Endodermal cell (in vitro differentiated cells): Measurements from ENCODE around the gene PDGFRB. TPM values are rescaled to one million over a fixed set of nuclear protein-coding genes. Genes with fewer than 3 reads are reported as not detected.

ENCODE experiments used
- DNase-seq: peaks from one replicate; pipeline ENCODE4 v3.0.0-alpha.2; 2017
- H3K27ac ChIP-seq: 2 replicates; pipeline ENCODE4 v1.5.1; 2013; ENCODE audit warnings: mild to moderate bottlenecking, low read depth, low read length, moderate library complexity
- H3K27me3 ChIP-seq: 2 replicates; pipeline ENCODE4 v1.6.1; 2013; ENCODE audit warnings: mild to moderate bottlenecking, low read length, moderate library complexity; ENCODE audit not compliant: insufficient read depth, control insufficient read depth, poor library complexity, severe bottlenecking
- H3K36me3 ChIP-seq: 2 replicates; pipeline ENCODE4 v1.7.0; 2013; ENCODE audit warnings: mild to moderate bottlenecking, low read length, moderate library complexity; ENCODE audit not compliant: control insufficient read depth, insufficient read depth
- H3K4me1 ChIP-seq: one replicate; pipeline ENCODE4 v1.7.0; 2013; ENCODE audit warnings: low read length; ENCODE audit not compliant: control insufficient read depth, insufficient read depth
- H3K4me3 ChIP-seq: 2 replicates; pipeline ENCODE4 v1.5.1; 2013; ENCODE audit warnings: mild to moderate bottlenecking, low read length, moderate library complexity
- H3K9ac ChIP-seq: 2 replicates; pipeline ENCODE4 v1.6.1; 2013; ENCODE audit warnings: mild to moderate bottlenecking, low read length, moderate library complexity; ENCODE audit not compliant: poor library complexity, severe bottlenecking; ENCODE audit errors: extremely low read depth
- H3K9me3 ChIP-seq: 2 replicates; pipeline ENCODE4 v1.6.1; 2013; ENCODE audit warnings: mild to moderate bottlenecking, low read length, moderate library complexity; ENCODE audit not compliant: control insufficient read depth
- H3K27ac Mint-ChIP-seq: 2 replicates; pipeline ENCODE4 v1.8.0; 2020; ENCODE audit warnings: mixed read lengths
- H3K27me3 Mint-ChIP-seq: 2 replicates; pipeline ENCODE4 v1.8.0; 2021; ENCODE audit warnings: mild to moderate bottlenecking, mixed read lengths; ENCODE audit not compliant: insufficient read depth
- H3K36me3 Mint-ChIP-seq: 2 replicates; pipeline ENCODE4 v1.8.0; 2020; ENCODE audit warnings: low read depth, mixed read lengths
- H3K4me1 Mint-ChIP-seq: 2 replicates; pipeline ENCODE4 v1.8.0; 2020; ENCODE audit warnings: mixed read lengths
- H3K4me3 Mint-ChIP-seq: 2 replicates; pipeline ENCODE4 v1.8.0; 2020; ENCODE audit warnings: mild to moderate bottlenecking, moderate library complexity, mixed read lengths
- H3K9me3 Mint-ChIP-seq: 2 replicates; pipeline ENCODE4 v1.8.0; 2020; ENCODE audit warnings: mild to moderate bottlenecking, mixed read lengths
- WGBS, 2 experiments: methylation state at CpG; one replicate each; pipeline versions ENCODE4 v1.1.5 to v1.1.7; 2013; ENCODE audit warnings: missing lambda C conversion rate in 2 of 2, mixed read lengths in 1 of 2; ENCODE audit not compliant: insufficient coverage in 1 of 2, insufficient read length in 1 of 2; 5-methylcytosine and 5-hydroxymethylcytosine counted together
- total RNA-seq, 2 donors: library from RNA; stranded (reverse); fragmentation: NEBNext Ultra II Directional in 1 of 2; extraction: Animal tissue kit (Norgen Biotek cat#: 25700) in 1 of 2; gene quantifications; 2 replicates in 1 of 2; 3 replicates in 1 of 2; pipeline ENCODE4 v1.2.1, GENCODE V29; 2021
- TF ChIP-seq, protein P1 (sequence below): fragments of 200-600 bp; sonication (generic); conservative IDR thresholded peaks from 2 replicates; pipeline ENCODE4 v1.5.0; 2021; ENCODE audit warnings: antibody characterized with exemption, mild to moderate bottlenecking

The PDGFRB gene
- total RNA-seq, 2 donors from 2014 or later, result 4.1 to 6.5 TPM

DNA sequence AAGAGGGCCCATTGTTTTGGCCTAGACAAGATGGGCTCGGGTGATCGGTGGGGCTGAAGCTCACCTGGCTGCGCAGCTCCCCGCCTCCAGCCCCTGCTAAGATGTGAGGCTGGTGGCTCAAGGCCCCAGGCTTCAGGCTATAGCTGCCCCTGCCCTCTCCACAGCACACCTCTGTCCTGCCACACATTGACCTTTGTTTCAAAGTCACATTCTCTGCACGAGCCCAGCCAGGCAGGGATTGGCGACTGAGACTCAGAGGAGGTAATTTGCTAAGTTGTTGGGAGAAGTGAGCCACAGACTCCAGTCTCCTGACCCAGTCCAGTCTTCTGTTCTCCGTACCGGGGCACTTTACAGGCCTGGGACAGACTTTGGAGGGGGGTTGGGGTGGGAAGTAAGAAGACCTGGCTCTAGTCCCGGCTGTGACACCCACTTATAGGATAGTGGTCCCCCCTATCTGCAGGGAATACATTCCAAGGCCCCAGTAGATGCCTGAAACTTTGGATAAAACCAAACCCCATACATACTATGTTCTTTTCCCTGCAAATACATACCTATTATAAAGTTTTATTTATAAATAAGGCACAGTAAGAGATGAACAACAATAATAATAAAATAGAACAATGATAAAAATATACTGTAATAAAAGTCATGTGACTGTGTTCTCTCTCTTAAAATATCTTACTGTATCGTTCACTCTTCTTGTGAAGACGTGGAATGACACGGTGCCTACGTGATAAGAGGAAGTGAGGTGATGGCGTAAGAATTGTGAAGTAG is 13.3 kb downstream of the PDGFRB start:
- Mint-ChIP-seq H3K27ac (no peak overlapping the region), H3K4me3 (no peak overlapping the region), H3K9me3 (no peaks in the 10 kb centered on the region), H3K4me1 (peaks cover 57% of the 10 kb centered on the region), H3K36me3 (no peaks in the 10 kb centered on the region), H3K27me3 (no peaks in the 10 kb centered on the region)
- TF ChIP-seq, protein P1, sequence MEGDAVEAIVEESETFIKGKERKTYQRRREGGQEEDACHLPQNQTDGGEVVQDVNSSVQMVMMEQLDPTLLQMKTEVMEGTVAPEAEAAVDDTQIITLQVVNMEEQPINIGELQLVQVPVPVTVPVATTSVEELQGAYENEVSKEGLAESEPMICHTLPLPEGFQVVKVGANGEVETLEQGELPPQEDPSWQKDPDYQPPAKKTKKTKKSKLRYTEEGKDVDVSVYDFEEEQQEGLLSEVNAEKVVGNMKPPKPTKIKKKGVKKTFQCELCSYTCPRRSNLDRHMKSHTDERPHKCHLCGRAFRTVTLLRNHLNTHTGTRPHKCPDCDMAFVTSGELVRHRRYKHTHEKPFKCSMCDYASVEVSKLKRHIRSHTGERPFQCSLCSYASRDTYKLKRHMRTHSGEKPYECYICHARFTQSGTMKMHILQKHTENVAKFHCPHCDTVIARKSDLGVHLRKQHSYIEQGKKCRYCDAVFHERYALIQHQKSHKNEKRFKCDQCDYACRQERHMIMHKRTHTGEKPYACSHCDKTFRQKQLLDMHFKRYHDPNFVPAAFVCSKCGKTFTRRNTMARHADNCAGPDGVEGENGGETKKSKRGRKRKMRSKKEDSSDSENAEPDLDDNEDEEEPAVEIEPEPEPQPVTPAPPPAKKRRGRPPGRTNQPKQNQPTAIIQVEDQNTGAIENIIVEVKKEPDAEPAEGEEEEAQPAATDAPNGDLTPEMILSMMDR, result no peak
- H3K27ac ChIP-seq, result no peak overlapping the region
- no peak overlapping the region for H3K4me3 ChIP-seq
- no peaks in the 10 kb centered on the region for H3K9me3 ChIP-seq
- H3K9ac ChIP-seq, result no peak overlapping the region
- H3K27me3 ChIP-seq, result no peaks in the 10 kb centered on the region
- peaks cover 34% of the 10 kb centered on the region for H3K4me1 ChIP-seq
- DNase-seq, result no peak
- no peaks in the 10 kb centered on the region for H3K36me3 ChIP-seq
- WGBS, 2 experiments, result 91 to 94% methylated on average over 7 to 14 of the region's 14 CpGs

DNA sequence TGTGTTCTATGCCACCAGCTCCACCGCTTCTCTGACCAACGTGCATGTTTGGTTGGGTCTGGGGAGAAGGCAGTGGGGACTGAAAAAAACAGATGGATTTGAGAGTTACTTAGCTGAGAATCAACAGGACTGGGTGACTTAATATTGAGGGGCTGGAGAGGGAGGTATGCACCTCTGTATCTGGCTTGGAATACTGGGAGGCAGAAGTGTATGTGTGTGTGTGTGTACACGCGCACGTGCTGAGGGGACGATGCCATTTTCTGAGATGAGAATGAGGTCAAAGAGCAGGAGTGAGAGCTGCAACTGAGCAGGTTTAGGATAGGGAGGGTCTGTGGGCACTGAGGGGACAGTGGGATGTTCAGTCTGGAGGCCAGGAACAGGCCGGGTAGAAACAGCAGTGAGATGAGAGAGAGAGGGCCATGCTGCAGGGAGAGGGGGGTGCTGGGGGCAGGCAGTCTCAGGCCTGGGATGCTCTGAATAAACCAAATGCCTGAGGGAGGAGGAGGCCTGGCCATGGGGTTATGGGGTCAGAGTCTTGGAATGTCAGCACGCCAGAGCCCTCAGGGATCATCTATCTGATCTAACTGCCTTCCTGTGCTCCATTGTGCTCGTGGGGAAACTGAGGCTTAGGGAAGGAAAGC is 14.0 kb downstream of the PDGFRB start:
- H3K9ac ChIP-seq, result no peak overlapping the region
- no peak overlapping the region for H3K4me3 Mint-ChIP-seq

DNA sequence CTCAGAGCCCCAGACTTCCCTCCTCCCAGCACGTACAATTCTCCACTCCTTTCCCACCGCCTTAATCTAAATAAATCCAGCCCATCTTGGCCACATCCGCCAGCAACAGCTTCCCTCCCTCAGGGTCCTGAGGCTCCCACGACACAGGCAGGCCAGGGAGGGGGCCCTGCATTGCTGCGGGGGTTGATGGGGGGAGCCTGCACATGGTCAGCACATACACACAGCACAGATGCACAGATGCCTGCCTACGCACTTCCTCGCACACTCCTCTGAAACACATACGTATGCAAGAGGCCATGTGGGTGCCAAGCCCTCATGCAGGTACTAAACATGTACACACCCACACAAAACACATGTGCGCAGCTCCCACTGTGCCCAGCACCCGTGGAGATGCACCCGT is 14.8 kb downstream of the PDGFRB start:
- Mint-ChIP-seq H3K4me3 (no peak overlapping the region), H3K4me1 (peaks cover 67% of the 10 kb centered on the region), H3K27me3 (peaks cover 7% of the 10 kb centered on the region), H3K9me3 (no peaks in the 10 kb centered on the region), H3K27ac (peak overlapping the region; percentile 44), H3K36me3 (no peaks in the 10 kb centered on the region)
- H3K9ac ChIP-seq, result no peak overlapping the region
- no peaks in the 10 kb centered on the region for H3K9me3 ChIP-seq
- no peaks in the 10 kb centered on the region for H3K27me3 ChIP-seq
- H3K4me3 ChIP-seq, result no peak overlapping the region
- TF ChIP-seq, protein P1, result no peak
- H3K4me1 ChIP-seq, result peaks cover 42% of the 10 kb centered on the region
- WGBS, 2 experiments, result 90% methylated on average over 3 to 11 of the region's 11 CpGs
- H3K27ac ChIP-seq, result peak overlapping the region; percentile 16
- H3K36me3 ChIP-seq, result no peaks in the 10 kb centered on the region
- no peak for DNase-seq

More for the DNA sequence above, 14.0 kb downstream of the PDGFRB start:
- Mint-ChIP-seq H3K27ac (no peak overlapping the region), H3K36me3 (no peaks in the 10 kb centered on the region), H3K27me3 (no peaks in the 10 kb centered on the region), H3K4me1 (peaks cover 62% of the 10 kb centered on the region), H3K9me3 (no peaks in the 10 kb centered on the region)
- TF ChIP-seq, protein P1, result no peak
- peak; percentile 80 for DNase-seq
- peaks cover 37% of the 10 kb centered on the region for H3K4me1 ChIP-seq
- no peaks in the 10 kb centered on the region for H3K36me3 ChIP-seq
- H3K9me3 ChIP-seq, result no peaks in the 10 kb centered on the region
- peak overlapping the region; percentile 20 for H3K27ac ChIP-seq
- 68 to 81% methylated on average over 9 of the region's 9 CpGs for WGBS, 2 experiments
- H3K27me3 ChIP-seq, result no peaks in the 10 kb centered on the region
- H3K4me3 ChIP-seq, result no peak overlapping the region
